Hematopoietic multipotent progenitor cell treated with erythropoietin and hydrocortisone succinate and interleukin-3 and kit ligand, for 15 days (in vitro differentiated cells): ENCODE measurements around the gene RCAN3.
A peak's percentile ranks its signal among the peaks of the same experiment; 100 is the strongest.
"Not testable (repeated sequence)": the region's sequence is repeated elsewhere in the genome, so short reads cannot be mapped to it uniquely, and the experiment has no call there.

ENCODE experiments used
- DNase-seq: peaks from one replicate; pipeline ENCODE4 v3.0.0-alpha.2; 2015; ENCODE audit warnings: low spot score

The RCAN3 gene

DNA sequence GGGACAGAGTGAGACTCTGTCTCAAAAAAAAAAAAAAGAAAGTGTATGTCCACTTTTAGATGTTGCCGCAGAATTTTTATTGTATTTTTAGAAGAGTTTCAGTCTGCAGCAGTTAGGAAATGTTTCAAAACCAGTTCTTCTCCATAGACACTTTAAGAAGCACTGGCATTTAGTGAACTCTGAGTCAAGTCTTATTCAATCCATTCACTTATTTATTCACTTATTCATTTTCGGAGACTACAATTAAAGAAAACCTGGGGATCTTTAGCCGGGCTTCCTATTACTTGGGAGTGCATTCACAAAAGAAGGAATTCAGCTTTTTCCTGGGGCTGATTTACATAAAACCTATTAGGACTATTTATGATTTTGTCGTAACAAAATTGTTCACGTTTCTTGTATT lies 12.3 kb downstream of the RCAN3 start:
- DNase-seq = no peak

DNA sequence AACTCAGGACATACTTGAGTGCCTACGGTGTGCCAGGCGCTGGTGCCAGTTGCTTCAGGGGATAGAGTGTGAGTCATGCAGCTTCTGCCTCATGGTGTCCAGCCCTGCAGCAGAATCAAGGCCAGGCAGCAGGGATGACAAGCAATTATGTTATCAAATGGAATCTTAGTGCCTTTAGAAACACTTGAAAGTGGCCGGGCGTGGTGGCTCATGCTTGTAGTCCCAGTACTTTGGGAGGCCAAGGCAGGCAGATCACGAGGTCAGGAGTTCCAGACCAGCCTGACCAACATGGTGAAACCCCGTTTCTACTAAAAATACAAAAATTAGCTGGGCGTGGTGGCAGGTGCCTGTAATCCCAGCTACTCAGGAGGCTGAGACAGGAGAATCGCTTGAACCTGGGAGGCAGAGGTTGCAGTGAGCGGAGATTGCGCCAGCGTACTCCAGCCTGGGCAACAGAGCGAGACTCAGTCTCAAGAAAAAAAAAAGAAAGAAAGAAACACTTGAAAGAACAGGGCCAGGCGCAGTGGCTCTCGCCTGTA lies 13.1 kb downstream of the RCAN3 start:
- not testable (repeated sequence) for DNase-seq

DNA sequence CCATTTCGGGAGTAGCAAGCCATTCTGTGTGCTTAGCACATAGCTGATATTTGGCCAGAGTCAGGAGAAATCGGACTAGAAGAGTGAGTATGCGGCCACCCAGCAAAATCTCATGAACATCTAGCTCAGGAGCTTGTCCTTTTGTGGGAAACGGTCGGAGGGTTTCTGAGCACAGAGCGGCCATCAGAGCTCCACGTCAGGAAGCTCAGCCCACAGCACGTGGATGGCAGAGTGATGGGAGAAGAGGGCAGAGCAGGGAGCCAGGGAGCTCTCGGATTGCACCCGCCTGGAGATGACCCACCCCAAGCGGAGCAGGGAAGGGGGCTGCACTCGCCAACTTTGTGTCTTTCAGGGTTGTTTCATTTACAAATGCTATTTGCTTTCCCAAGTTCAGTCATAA lies 13.9 kb downstream of the RCAN3 start:
- no peak for DNase-seq

DNA sequence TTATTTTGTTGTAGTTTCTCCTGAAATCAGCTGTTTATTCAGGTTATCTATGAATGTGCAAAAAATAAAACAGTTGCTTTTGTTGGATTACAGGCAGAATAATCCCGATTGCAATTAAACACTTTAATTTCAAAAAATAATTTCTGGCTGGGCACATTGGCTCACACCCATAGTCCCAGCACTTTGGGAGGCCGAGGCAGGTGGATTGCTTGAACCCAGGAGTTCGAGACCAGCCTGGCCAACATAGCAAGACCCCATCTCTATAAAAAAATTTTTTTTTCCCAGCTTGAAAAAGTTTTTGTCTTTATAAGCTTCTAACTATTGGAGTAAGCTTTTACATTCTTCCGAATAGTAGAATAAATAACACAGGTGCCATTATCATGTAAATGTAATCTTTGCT lies 15.3 kb downstream of the RCAN3 start:
- DNase-seq = no peak

DNA sequence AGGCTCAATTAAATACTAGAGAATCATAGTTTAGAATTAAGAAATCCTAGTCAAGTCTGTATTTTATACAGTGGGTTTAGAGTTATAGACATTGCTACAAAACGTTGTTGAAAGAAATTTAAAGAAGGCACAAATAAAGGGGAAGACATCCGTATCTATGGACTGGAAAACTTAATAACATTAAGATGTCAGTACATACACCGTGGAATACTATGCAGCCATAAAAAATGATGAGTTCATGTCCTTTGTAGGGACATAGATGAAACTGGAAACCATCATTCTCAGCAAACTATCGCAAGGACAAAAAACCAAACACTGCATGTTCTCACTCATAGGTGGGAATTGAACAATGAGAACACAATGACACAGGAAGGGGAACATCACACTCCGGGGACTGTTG lies 17.6 kb downstream of the RCAN3 start:
- DNase-seq = not testable (repeated sequence)

DNA sequence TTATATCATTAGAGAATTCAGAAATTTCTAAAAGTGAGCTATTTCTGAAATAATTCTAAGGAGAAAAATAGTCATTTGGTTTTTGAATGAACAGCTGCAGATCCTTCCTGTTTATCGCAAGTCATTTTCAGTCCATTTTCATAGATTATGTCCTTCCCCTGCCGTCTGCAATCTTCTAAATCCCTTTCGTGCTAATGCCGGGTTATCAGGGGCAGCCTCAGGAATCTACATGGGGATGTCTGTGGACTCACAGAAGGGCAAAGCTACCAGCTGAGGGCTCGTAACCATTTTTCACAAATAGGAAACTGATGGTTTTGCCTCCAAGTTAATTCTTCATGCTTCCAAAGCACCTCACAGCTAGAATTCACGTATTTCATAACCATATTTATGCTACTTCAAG lies 23.0 kb downstream of the RCAN3 start:
- DNase-seq = no peak

DNA sequence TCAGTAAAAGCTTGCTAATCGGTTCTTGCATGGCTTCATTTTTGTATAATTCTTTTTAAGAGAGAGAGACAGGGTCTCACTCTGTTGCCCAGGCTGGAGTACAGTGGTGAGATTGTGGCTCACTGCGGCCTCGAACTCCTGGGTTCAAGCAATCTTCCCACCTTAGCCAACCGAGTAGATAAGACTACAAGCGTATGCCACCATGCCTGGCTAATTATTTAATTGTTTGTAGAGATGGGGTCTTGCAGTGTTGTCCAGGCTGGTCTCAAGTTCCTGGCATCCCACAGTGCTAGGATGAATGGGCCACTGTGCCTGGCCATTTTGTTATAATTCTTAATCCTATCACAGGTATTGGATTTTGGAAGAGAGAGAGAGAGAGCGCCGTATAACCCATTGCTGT lies 23.4 kb downstream of the RCAN3 start:
- no peak for DNase-seq

DNA sequence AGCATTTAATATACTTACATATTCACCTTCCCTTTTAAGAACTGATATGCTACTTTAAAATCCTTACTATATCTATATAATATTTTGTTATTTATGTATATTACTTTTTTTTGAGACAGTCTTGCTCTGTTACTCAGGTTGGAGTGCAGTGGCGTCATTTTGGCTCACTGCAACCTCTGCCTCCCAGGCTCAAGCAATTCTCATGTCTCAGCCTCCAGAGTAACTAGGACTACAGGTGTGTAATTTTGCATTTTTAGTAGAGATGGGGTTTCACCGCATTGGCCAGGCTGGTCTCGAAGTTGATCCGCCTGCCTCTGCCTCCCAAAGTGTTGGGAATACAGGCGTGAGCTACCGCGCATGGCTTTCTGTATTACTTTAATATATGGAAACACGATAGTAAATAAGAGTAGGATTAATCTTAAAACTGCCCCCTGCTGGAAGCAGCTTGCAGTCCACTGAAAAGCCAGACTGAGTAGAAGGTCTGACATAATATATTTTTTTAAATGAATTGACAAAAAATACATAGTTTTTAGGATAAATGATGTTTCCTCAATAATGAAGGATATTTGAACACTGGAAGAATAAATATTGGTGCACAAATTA lies 24.4 kb downstream of the RCAN3 start:
- peak; percentile 21 for DNase-seq

DNA sequence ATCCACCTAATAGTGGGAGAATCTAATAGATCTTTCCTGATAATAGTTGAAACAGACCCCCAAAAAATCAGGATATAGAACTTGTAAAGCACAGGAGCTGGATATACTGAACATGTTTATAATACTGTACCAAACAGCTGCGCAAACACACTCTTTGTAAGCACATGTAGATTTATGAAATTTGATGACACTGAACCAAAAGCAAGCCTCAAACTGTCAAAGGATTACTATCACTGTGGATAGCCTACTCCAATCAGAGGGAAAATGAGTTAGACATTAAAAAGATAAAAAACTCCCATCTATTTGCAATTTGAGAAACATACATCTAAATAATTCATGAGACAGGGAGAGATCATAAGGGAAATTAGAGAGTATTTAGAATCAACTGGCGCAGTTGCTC lies 26.1 kb downstream of the RCAN3 start:
- no peak for DNase-seq

DNA sequence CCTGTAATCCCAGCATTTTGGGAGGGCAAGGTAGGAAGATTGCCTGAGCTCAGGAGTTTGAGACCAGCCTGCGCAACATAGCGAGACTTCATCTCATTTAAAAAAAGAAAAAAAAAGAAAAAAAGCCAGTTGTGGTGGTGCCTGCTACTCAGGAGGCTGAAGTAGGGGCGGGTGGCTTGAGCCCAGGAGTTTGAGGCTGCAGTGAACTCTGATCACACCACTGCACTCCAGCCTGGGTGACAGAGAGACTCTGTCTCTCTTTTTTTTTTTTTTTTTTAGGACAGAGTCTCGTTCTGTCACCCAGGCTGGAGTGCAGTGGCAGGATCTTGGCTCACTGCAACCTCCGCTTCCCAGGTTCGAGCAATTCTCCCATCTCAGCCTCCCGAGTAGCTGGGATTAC lies 26.7 kb downstream of the RCAN3 start:
- DNase-seq = not testable (repeated sequence)

DNA sequence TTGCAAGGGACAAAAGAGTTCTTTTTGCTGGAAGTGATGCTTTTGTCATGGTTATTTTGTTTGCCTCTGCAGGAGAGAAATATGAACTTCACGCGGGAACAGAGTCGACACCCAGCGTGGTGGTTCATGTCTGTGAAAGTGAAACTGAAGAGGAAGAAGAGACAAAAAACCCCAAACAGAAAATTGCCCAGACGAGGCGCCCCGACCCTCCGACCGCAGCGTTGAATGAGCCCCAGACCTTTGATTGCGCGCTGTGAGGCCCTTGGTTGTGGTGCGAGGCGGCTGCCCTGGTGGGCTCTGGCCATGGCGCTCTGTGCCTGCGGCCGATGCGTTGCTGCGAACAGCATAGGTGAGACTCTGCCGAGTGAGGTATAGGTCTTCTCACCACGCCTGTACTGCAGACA lies 32.4 kb downstream of the RCAN3 start:
- DNase-seq = no peak

DNA sequence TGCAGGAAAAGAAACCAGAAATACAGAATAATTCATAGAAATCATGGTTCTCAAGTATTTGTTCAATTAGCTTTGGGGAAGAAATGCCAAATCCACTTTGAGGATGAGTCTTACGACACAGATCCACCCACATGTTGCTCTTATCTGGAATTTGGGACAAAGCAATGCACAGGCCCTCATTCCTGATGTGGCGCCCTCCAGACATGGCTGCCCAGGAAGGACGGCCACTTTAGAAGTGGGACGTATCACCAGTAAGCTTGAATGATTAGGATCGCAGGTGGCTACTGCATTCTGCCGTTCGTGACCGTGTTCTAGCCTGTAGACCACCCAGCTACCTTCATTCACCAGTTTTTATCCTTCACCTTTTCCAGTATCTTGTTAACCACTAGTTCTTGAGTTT lies 33.1 kb downstream of the RCAN3 start:
- DNase-seq = no peak

DNA sequence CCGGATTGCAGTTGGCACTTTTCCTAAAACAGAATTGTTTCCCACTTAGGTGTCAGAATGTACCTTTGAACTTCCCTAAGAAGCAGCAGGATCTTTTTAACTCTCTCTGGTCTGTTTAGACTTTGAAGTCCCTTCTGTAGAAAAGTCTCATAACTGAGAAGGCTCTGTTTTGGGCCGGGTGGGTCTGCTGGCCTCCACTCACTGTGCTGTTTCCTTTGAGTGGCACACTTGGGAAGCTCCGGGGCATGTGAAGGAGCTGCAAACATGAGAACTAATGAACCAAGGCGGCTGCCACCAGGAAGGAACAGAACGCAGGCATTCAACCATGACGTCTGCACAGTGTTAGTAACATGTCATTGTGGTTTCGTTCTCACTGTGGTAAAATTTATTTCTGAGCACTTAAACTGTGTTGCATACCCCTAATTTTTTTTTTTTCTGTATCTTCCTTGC lies 33.8 kb downstream of the RCAN3 start:
- no peak for DNase-seq

DNA sequence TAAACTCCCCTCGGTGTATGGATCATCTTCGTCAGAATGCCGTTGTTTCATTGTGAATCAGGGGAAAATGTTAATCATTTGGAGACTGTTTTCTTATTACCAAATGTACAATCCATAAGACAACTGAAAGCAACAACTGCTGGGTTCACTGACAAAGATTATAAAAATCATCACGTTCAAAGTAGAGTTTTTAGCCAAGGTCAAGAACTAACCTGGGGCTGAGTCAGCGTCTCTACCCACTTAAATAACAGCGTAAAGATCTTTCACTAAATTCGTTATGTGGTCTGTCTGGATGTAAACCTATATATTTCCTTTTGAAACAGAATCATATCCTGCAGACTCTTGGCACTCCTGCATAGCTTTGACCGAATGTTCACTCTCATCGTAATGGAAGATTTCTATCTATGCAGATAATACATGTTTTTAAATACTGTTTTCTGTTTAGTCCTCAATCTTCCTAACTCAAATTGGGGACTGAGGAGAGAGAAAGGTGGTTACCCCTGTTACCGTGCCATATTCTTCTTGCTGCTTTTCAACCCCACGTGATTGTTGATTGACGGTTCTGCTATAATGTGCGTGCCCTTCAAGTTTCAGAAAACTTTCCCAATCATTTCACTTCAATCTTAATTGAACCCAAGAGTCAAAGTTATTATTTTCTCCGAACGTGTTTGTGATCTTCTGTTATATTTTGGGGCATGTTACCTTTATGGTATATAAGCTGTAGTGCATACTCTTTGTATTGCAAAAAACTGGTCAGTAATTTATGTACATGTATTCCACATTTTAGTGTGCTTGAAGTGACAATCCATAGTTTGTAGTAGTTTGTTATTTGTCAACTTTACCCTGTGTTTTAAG lies 37.6 kb downstream of the RCAN3 start:
- no peak for DNase-seq

DNA sequence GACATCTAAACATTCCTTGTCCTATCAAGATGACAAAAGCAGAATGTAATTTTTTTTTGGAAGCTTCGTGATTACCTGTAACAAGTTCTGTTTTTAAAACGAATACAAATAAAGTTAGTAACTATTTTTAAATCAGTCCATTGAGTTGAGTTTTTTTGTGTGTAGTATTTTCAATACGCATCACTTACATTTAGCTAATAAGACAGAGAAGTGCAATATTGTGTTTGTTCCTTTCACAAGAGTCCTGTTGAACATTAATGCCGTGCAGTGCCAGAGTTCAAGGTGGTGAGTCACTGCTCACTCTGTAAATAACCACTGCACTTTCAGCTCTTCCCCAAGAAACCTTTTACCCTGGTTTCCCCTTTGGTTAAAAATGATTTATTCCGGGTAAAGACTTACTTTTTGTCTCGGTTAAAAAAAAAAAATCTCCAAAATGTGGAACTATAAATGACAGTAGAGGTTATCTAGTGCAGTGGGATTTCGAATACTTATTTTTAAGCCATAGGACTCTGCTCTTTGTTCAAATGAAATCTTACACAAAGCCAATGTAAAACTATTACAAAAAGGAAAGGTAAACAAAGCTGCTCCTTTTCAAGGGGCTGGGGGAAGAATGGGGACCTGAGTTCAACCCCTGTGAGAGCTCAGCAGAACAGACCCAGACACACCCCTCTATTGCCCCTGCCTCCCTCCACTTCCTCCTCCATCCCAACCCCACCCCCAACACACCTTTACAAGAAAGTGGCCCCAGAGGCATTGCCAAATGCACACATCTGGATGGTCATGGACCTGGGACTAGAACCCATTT lies 38.5 kb downstream of the RCAN3 start:
- DNase-seq = no peak

DNA sequence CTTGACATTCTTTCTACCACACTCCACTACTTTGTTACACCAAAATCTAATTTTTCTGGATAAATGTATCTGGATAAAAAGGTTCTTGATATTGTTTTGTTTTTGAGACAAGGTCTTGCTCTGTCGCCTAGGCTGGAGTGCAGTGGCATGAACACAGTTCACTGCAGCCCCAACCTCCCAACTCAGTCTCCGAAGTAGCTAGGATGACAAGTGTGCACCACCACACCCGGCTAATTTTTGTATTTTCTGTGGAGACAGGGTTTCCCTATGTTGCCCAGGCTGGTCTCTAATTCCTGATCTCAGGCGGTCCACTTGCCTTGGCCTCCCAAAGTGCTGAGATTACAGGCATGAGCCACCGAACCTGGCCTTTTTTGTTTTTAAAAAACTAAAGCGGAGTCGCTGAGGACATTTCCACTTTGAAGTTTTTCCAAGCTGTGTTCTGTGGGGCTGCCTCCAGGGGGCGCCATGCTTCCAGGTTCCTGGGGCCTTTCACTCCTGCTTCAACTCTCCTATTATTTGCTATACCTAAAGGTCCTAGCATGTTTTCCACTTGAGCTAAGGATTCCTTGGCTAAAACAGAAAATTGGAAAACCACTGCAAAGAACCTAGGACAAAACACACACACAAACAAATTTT lies 39.2 kb downstream of the RCAN3 start:
- DNase-seq = no peak

DNA sequence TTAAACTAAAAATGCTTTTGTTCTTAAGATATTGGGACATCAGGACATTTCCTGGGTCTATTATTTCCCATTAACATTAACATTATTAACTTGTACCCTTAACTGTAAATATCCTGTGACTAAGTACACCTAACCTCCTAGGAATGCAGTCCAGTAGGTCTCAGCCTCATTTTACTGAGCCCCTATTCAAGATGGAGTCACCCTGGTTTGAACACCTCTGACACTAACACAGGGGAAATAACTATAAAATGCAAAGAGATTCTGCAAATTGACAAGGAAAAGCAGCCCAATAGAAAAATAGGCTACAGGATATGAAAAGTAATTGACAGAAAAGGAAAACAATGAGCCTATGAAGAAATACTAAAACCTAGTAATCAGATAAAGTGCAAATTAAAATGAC lies 41.6 kb downstream of the RCAN3 start:
- DNase-seq = no peak

DNA sequence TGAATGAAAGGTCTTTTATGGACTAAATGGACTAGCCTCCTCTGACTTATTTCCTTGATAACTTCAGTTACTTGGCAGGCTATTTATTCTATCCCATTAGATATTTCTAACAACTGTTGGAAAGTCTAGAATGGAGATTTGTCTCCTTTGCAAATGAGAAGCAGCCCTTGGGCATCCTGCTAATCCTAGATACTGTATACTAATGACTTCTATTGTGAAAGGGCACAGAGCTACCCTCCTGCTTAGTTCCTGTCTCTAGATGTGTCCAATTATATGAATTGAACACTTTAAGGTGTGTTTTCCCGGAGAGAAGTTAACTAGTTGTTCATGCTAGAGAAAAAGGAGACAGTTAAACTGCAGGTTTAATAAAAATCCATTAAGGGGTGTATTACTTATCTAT lies 43.0 kb downstream of the RCAN3 start:
- no peak for DNase-seq

DNA sequence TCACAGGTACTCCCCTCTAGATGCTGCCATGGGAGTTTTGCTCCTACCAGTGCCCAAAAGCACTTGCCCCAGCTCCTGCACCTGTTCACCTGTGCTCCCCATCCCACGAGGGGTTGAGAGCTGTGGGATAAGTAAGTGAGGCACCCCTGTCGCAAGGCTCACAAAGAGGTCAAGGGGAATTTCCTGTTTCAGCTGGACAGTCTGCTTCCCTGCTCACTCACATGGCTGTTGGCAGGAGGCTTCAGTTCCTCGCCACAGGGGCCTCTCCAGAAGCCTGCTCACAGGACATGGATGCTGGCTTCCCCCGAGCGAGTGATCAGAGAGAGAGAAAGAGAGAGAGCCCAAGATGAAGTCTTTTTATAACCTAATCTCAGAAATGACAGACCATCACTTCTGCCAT lies 44.6 kb downstream of the RCAN3 start:
- DNase-seq = no peak

DNA sequence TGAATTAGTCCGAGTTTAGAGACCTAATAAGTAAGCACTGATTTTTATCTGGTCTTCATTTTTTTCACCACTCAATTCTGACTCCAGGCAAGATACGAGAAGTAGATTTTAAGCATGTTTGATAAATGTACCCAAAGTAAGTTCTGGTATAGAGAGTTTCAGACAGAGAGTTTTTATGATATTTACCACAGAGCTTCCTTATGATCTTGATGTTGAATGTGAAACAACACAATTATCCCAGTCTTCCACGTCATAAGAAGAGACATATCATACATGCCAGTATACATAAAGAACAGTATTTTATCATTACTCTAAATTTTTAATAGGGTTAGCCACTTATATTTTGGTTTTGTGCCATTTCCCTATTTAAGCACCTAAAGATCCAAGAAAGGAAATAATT lies 45.4 kb downstream of the RCAN3 start:
- no peak for DNase-seq

DNA sequence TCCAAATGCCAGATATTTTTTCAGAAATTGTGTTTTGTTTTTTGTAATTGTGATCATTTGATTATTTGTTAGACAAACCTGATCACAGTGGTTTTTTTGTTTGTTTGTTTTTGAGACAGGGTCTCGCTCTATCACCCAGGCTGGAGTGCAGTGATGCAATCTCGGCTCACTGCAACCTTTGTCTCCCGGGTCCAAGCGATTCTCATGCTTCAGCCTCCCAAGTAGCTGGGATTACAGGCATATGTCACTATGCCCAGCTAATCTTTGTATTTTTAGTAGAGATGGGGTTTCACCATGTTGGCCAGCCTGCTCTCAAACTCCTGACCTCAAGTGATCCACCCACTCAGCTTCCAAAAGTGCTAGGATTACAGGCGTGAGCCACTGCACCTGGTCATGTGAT lies 46.6 kb downstream of the RCAN3 start:
- not testable (repeated sequence) for DNase-seq

DNA sequence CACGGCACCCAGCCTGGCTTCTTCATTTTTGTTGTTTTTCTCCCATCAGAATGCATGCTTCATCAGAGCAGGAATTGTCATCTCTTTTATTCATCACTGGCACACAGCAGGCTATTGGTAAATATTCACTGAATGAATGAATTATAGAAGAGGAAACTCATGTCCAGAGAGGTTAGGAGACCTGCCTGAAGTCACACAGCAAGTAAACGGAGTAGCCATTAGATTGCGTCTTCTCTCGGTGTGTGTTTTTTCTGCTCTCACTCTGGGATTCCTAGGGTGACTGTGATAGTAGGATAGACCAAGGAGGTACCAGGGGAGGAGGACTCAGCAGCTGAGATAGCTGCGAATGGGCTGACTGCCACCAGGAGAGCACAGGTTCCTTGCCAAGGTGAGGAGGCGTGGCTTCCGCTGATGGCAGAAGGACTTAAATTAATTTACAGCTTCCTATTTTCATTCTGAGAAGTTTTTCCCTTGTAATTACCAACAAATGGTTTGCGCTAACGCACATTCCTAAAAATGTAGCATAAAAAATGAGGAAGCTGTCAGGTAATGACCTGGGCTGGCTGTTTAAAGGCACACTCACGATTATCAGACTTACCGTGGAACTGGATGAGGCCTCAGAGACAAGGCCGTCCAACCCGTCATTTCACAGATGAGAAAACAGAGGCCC lies 48.8 kb downstream of the RCAN3 start:
- DNase-seq = no peak
